ENCODE measurements around the gene ADAMTS13. TPM values are rescaled to one million over a fixed set of nuclear protein-coding genes. Genes with fewer than 3 reads are reported as not detected.
A peak's percentile ranks its signal among the peaks of the same experiment; 100 is the strongest.

Gene ADAMTS13
- total RNA-seq, 1 donor from 2014 or later, result 2.4 TPM

- Histone ChIP-seq H3K9ac (no peak overlapping the region), H3K4me2 (no peak overlapping the region), H3K27me3 (no peaks in the 10 kb centered on the region), H3K4me3 (no peak overlapping the region), H3F3A (ENCODE audit: low read depth) (no peaks in the 10 kb centered on the region), H4K20me1 (ENCODE audit: low read depth) (no peaks in the 10 kb centered on the region), H3K79me2 (ENCODE audit: low read depth) (no peaks in the 10 kb centered on the region), H2AFZ (replicated peaks) (no peak overlapping the region), H3K9me3 (ENCODE audit: low read depth) (no peaks in the 10 kb centered on the region), H3K27ac (no peak overlapping the region), H3K4me1 (no peaks in the 10 kb centered on the region), H3K36me3 (no peaks in the 10 kb centered on the region)
- DNase-seq (ENCODE audit: low spot score), result no peak
- no peaks in the 10 kb centered on the region for H3K36me3 Mint-ChIP-seq
- peaks cover 2% of the 10 kb centered on the region for H3K4me1 Mint-ChIP-seq
- no peak overlapping the region for H3K27ac Mint-ChIP-seq
- no peak overlapping the region for H3K4me3 Mint-ChIP-seq
- H3K27me3 Mint-ChIP-seq (ENCODE audit: insufficient read depth, low read depth), result peaks cover 4% of the 10 kb centered on the region
- TF ChIP-seq, protein P1, sequence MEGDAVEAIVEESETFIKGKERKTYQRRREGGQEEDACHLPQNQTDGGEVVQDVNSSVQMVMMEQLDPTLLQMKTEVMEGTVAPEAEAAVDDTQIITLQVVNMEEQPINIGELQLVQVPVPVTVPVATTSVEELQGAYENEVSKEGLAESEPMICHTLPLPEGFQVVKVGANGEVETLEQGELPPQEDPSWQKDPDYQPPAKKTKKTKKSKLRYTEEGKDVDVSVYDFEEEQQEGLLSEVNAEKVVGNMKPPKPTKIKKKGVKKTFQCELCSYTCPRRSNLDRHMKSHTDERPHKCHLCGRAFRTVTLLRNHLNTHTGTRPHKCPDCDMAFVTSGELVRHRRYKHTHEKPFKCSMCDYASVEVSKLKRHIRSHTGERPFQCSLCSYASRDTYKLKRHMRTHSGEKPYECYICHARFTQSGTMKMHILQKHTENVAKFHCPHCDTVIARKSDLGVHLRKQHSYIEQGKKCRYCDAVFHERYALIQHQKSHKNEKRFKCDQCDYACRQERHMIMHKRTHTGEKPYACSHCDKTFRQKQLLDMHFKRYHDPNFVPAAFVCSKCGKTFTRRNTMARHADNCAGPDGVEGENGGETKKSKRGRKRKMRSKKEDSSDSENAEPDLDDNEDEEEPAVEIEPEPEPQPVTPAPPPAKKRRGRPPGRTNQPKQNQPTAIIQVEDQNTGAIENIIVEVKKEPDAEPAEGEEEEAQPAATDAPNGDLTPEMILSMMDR (IDR thresholded peaks at IDR 0.05), result no peak
- TF ChIP-seq EZH2 (IDR thresholded peaks at IDR 0.05), result no peak
- no peak for TF ChIP-seq EZH2phosphoT487 (IDR thresholded peaks at IDR 0.05)
- H3K9me3 Mint-ChIP-seq, result no peaks in the 10 kb centered on the region
Measured at GRCh38 chr9:133439337-133439736, 17.2 kb downstream of the ADAMTS13 start.

- Histone ChIP-seq H3K9me3 (ENCODE audit: low read depth) (no peaks in the 10 kb centered on the region), H3K9ac (no peak overlapping the region), H2AFZ (replicated peaks) (no peak overlapping the region), H4K20me1 (ENCODE audit: low read depth) (no peaks in the 10 kb centered on the region), H3K36me3 (no peaks in the 10 kb centered on the region), H3K4me3 (no peak overlapping the region), H3K79me2 (ENCODE audit: low read depth) (no peaks in the 10 kb centered on the region), H3K4me1 (no peaks in the 10 kb centered on the region), H3K27ac (no peak overlapping the region), H3F3A (ENCODE audit: low read depth) (no peaks in the 10 kb centered on the region), H3K27me3 (no peaks in the 10 kb centered on the region), H3K4me2 (no peak overlapping the region)
- Mint-ChIP-seq H3K27me3 (ENCODE audit: insufficient read depth, low read depth) (peaks cover 2% of the 10 kb centered on the region), H3K27ac (peak overlapping the region; percentile 21), H3K36me3 (no peaks in the 10 kb centered on the region), H3K4me3 (no peak overlapping the region), H3K9me3 (no peaks in the 10 kb centered on the region), H3K4me1 (peaks cover 2% of the 10 kb centered on the region)
- DNase-seq (ENCODE audit: low spot score), result no peak
- TF ChIP-seq, protein P1 (IDR thresholded peaks at IDR 0.05), result no peak
- no peak for TF ChIP-seq EZH2 (IDR thresholded peaks at IDR 0.05)
Measured at GRCh38 chr9:133440874-133441273, 18.7 kb downstream of the ADAMTS13 start.

GRCh38 chr9:133441571-133441970 is 19.4 kb downstream of the ADAMTS13 start:
- TF ChIP-seq EZH2 (IDR thresholded peaks at IDR 0.05) (no peak), EZH2phosphoT487 (IDR thresholded peaks at IDR 0.05) (no peak)
- TF ChIP-seq, protein P1 (IDR thresholded peaks at IDR 0.05), result no peak
- no peaks in the 10 kb centered on the region for H3K79me2 ChIP-seq (ENCODE audit: low read depth)
- Mint-ChIP-seq H3K27me3 (ENCODE audit: insufficient read depth, low read depth) (peaks cover 2% of the 10 kb centered on the region), H3K9me3 (no peaks in the 10 kb centered on the region), H3K36me3 (no peaks in the 10 kb centered on the region), H3K27ac (no peak overlapping the region), H3K4me3 (no peak overlapping the region), H3K4me1 (peaks cover 2% of the 10 kb centered on the region)
- no peaks in the 10 kb centered on the region for H3K9me3 ChIP-seq (ENCODE audit: low read depth)
- H3K9ac ChIP-seq, result no peak overlapping the region
- no peaks in the 10 kb centered on the region for H3K4me1 ChIP-seq
- H2AFZ ChIP-seq (replicated peaks), result no peak overlapping the region
- no peaks in the 10 kb centered on the region for H3K27me3 ChIP-seq
- no peak for DNase-seq (ENCODE audit: low spot score)
- no peaks in the 10 kb centered on the region for H3F3A ChIP-seq (ENCODE audit: low read depth)
- H3K4me3 ChIP-seq, result no peak overlapping the region
- no peaks in the 10 kb centered on the region for H3K36me3 ChIP-seq
- no peaks in the 10 kb centered on the region for H4K20me1 ChIP-seq (ENCODE audit: low read depth)
- no peak overlapping the region for H3K4me2 ChIP-seq
- no peak overlapping the region for H3K27ac ChIP-seq
